Naive thymus-derived CD4-positive, alpha-beta T cell (primary cell): ENCODE measurements around the gene TAAR5. TPM values are rescaled to one million over a fixed set of nuclear protein-coding genes. Genes with fewer than 3 reads are reported as not detected.
"Not testable (repeated sequence)": the region's sequence is repeated elsewhere in the genome, so short reads cannot be mapped to it uniquely, and the experiment has no call there.

Experiments used
- ATAC-seq: fragments of 150-1000 bp; cut with Tn5 transposase; 2 replicates; pipeline ENCODE4 v1.10.0; 2021; ENCODE audit warnings: mild to moderate bottlenecking, moderate library complexity
- CTCF ChIA-PET: fragments of 350-600 bp; sonication (Branson Sonifier 250); formaldehyde crosslinking; loops from one replicate; lab custom pipeline; 2021; ENCODE audit warnings: antibody characterized with exemption; lab: Charles Lee
- POLR2A ChIA-PET: fragments of 350-600 bp; sonication (Branson Sonifier 250); formaldehyde crosslinking; loops from one replicate; lab custom pipeline; 2021; ENCODE audit warnings: antibody characterized with exemption, inconsistent platforms; lab: Charles Lee
- DNase-seq, 9 donors: peaks; one replicate each; pipeline versions ENCODE4 v3.0.0 to v3.0.0-alpha.2; 2020 to 2022; ENCODE audit warnings: mixed read lengths in 1 of 9
- H3K27ac ChIP-seq: one replicate; pipeline ENCODE4 v1.7.0; 2013; ENCODE audit warnings: mild to moderate bottlenecking, low read depth, low read length, moderate library complexity
- H3K27me3 ChIP-seq, 2 donors: one replicate each; pipeline ENCODE4 v1.7.0; 2013; ENCODE audit warnings: low read length in 2 of 2, mild to moderate bottlenecking in 2 of 2, moderate library complexity in 2 of 2; ENCODE audit not compliant: control insufficient read depth in 2 of 2, insufficient read depth in 2 of 2
- H3K36me3 ChIP-seq, 3 experiments: 1 replicate in 2 of 3; 2 replicates in 1 of 3; pipeline ENCODE4 v1.7.0; 2013; ENCODE audit warnings: low read length in 3 of 3, mild to moderate bottlenecking in 3 of 3, moderate library complexity in 1 of 3; ENCODE audit not compliant: insufficient read depth in 3 of 3, control insufficient read depth in 2 of 3
- H3K4me1 ChIP-seq, 2 donors: one replicate each; pipeline ENCODE4 v1.7.0; 2013; ENCODE audit warnings: low read length in 2 of 2, mild to moderate bottlenecking in 2 of 2, moderate library complexity in 1 of 2; ENCODE audit not compliant: control insufficient read depth in 2 of 2, insufficient read depth in 2 of 2
- H3K4me3 ChIP-seq: 2 replicates; pipeline ENCODE4 v1.7.0; 2013; ENCODE audit warnings: mild to moderate bottlenecking, low read length
- H3K9me3 ChIP-seq, 3 experiments: 1 replicate in 2 of 3; 2 replicates in 1 of 3; pipeline ENCODE4 v1.7.0; 2013; ENCODE audit warnings: low read length in 3 of 3; ENCODE audit not compliant: control insufficient read depth in 2 of 3
- H3K27ac Mint-ChIP-seq, 9 donors: one replicate each; pipeline ENCODE4 v1.8.0; 2020 to 2022; ENCODE audit warnings: mixed read lengths in 9 of 9, mild to moderate bottlenecking in 8 of 9, moderate library complexity in 5 of 9, inconsistent platforms in 2 of 9
- H3K27me3 Mint-ChIP-seq, 5 donors: one replicate each; pipeline ENCODE4 v1.8.0; 2021 to 2022; ENCODE audit warnings: mixed read lengths in 5 of 5, mild to moderate bottlenecking in 1 of 5
- H3K36me3 Mint-ChIP-seq, 5 donors: one replicate each; pipeline ENCODE4 v1.8.0; 2020 to 2022; ENCODE audit warnings: mixed read lengths in 5 of 5, mild to moderate bottlenecking in 3 of 5, inconsistent platforms in 1 of 5
- H3K4me1 Mint-ChIP-seq, 7 donors: one replicate each; pipeline ENCODE4 v1.8.0; 2020 to 2022; ENCODE audit warnings: mixed read lengths in 7 of 7, mild to moderate bottlenecking in 3 of 7, inconsistent platforms in 1 of 7
- H3K4me3 Mint-ChIP-seq, 10 donors: one replicate each; pipeline ENCODE4 v1.8.0; 2020 to 2022; ENCODE audit warnings: mild to moderate bottlenecking in 10 of 10, mixed read lengths in 10 of 10, moderate library complexity in 6 of 10, inconsistent platforms in 2 of 10
- H3K9me3 Mint-ChIP-seq, 11 donors: one replicate each; pipeline ENCODE4 v1.8.0; 2020 to 2022; ENCODE audit warnings: mixed read lengths in 11 of 11, mild to moderate bottlenecking in 4 of 11, inconsistent platforms in 1 of 11, moderate library complexity in 1 of 11
- intact Hi-C, 2 donors: fragments of 100-400 bp; cut with micrococcal nuclease; formaldehyde crosslinking; loops; one replicate each; pipeline ENCODE4 v1.15.1; 2023
- polyA plus RNA-seq, 2 donors: library from polyadenylated mRNA; unstranded; fragments of 300-500 nt; fragmentation: Illumina TruSeq; gene quantifications; one replicate each; pipeline ENCODE4 v1.2.3, GENCODE V29; 2021
- total RNA-seq, 6 experiments: library from RNA in 5 of 6; stranded (reverse) in 5 of 6; gene quantifications; 1 replicate in 5 of 6; 2 replicates in 1 of 6; pipeline ENCODE4 v1.2.3 and lab custom pipeline; 2021 to 2026

Gene TAAR5
- total and polyA plus RNA-seq, 7 experiments from 2014 or later = not detected

DNA sequence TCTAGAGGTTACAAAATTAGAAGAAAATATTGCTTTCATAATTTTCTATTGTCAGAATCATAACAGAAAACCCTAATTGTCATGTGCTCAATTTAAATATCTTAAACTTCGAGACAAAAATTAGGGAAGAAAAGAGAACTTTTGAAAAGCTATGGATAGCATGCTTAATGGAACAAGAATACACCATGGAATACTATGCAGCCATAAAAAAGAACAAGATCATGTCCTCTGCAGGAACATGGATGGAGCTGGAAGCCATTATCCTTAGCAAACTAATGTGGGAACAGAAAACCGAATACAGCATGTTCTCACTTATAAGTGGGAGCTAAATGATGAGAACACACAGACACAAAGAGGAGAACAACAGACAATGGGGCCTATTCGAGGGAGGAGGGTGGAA, 29.5 kb downstream of the TAAR5 start:
- intact Hi-C loops, H3K36me3 ChIP-seq, H3K4me3 ChIP-seq, H3K4me1 Mint-ChIP-seq, H3K4me3 Mint-ChIP-seq, POLR2A ChIA-PET, H3K36me3 Mint-ChIP-seq, ATAC-seq, H3K27ac ChIP-seq, H3K27ac Mint-ChIP-seq, H3K9me3 ChIP-seq, H3K9me3 Mint-ChIP-seq, H3K4me1 ChIP-seq, CTCF ChIA-PET, DNase-seq, H3K27me3 ChIP-seq: not testable (repeated sequence)
- peaks cover 21 to 47% (median 28%) of the 10 kb centered on the region in 5 donors for H3K27me3 Mint-ChIP-seq

- Histone ChIP-seq H3K27me3 (peaks cover 0 to under 1% of the 10 kb centered on the region in 2 donors), H3K36me3 (no peaks in the 10 kb centered on the region), H3K4me1 (no peaks in the 10 kb centered on the region), H3K9me3 (no peaks in the 10 kb centered on the region), H3K4me3 (no peak within 1 kb of the TSS), H3K27ac (no peak within 1 kb of the TSS)
- DNase-seq = no peak
- Mint-ChIP-seq H3K4me1 (no peaks in the 10 kb centered on the region), H3K36me3 (no peaks in the 10 kb centered on the region), H3K27ac (no peak within 1 kb of the TSS), H3K4me3 (no peak within 1 kb of the TSS), H3K9me3 (no peaks in the 10 kb centered on the region), H3K27me3 (peaks cover 29 to 35% (median 32%) of the 10 kb centered on the region in 5 donors)
- intact Hi-C loops = no loop called here
- ATAC-seq = no peak
- ChIA-PET POLR2A (no interaction called here), CTCF (interaction anchor here (1.0 kb wide), 1 partner anchor 19 kb away, joined by 5 read pairs; no protein-coding TSS in a partner anchor)
These were observed 37.2 kb downstream of the TAAR5 start, which contains the start of gene TAAR8 for GRCh38 chr6:132552372-132552771. TAAR8 (plus strand) TSS chr6:132552672; CDS start chr6:132552693, 21 bp downstream.

DNA sequence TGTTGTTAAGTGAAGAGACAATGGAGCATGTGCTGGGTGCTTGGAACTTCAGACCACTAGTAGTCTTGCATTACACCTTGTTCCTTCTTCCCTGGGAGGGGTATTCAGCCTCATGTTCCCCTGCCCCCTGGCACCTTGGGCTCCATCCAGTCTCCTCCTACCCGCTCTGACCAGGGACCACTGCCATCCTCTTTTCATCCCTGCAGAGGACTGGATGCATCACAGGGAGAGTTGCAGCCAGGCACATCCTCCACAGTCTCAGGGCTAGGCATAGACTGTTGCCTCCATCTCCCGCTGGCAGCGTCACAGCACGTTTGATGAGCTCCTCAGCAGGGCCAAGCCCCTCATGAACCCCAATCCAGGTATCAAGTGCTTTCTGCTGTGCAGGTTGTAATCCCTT, 38.3 kb downstream of the TAAR5 start:
- Histone ChIP-seq H3K27me3 (no peaks in the 10 kb centered on the region), H3K4me1 (no peaks in the 10 kb centered on the region), H3K4me3 (no peak overlapping the region), H3K27ac (no peak overlapping the region), H3K36me3 (no peaks in the 10 kb centered on the region), H3K9me3 (no peaks in the 10 kb centered on the region)
- ATAC-seq (no peak), DNase-seq (no peak)
- no peaks in the 10 kb centered on the region for H3K9me3 Mint-ChIP-seq
- ChIA-PET CTCF (no interaction called here), POLR2A (no interaction called here)
- H3K36me3 Mint-ChIP-seq = no peaks in the 10 kb centered on the region
- no peak overlapping the region for H3K27ac Mint-ChIP-seq
- no peaks in the 10 kb centered on the region for H3K4me1 Mint-ChIP-seq
- peaks cover 22 to 34% (median 27%) of the 10 kb centered on the region in 5 donors for H3K27me3 Mint-ChIP-seq
- intact Hi-C loops = no loop called here
- no peak overlapping the region for H3K4me3 Mint-ChIP-seq

GRCh38 chr6:132548746-132549463, 40.6 kb downstream of the TAAR5 start:
- POLR2A ChIA-PET = no interaction called here
- DNase-seq = no peak
- Mint-ChIP-seq H3K4me1 (no peaks in the 10 kb centered on the region), H3K4me3 (no peak overlapping the region), H3K27me3 (peaks cover 11 to 28% (median 22%) of the 10 kb centered on the region in 5 donors), H3K9me3 (no peaks in the 10 kb centered on the region), H3K36me3 (no peaks in the 10 kb centered on the region), H3K27ac (no peak overlapping the region)
- H3K27ac ChIP-seq = no peak overlapping the region
- H3K9me3 ChIP-seq = no peaks in the 10 kb centered on the region
- H3K36me3 ChIP-seq = no peaks in the 10 kb centered on the region
- ATAC-seq = no peak
- no peaks in the 10 kb centered on the region for H3K4me1 ChIP-seq
- no peaks in the 10 kb centered on the region for H3K27me3 ChIP-seq
- CTCF ChIA-PET = no interaction called here
- no peak overlapping the region for H3K4me3 ChIP-seq
- intact Hi-C loops = no loop called here

DNA sequence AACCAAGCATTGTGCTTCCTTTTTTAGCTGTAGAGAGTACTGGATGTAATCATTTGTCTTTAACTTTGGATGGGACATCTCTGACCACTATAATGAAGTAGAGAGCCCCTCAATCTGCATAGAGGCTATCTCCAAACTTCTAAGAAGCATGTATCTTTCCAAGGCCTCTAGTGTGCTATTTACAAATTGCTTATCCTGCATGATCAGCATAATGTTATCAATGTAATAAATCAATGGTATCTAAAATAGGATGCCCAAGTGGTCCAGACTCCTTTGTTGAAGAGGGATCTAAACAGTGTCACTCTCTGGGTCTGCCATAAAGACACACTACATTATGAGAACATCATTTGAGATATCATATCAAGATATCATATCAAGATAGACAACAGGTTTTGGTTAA, 44.7 kb downstream of the TAAR5 start:
- H3K27ac ChIP-seq = no peak overlapping the region
- Mint-ChIP-seq H3K4me3 (no peak overlapping the region), H3K9me3 (no peaks in the 10 kb centered on the region), H3K4me1 (no peaks in the 10 kb centered on the region), H3K36me3 (no peaks in the 10 kb centered on the region), H3K27ac (no peak overlapping the region), H3K27me3 (peaks cover 0 to 36% (median 26%) of the 10 kb centered on the region in 5 donors)
- intact Hi-C loops = no loop called here
- no peaks in the 10 kb centered on the region for H3K4me1 ChIP-seq
- DNase-seq = no peak
- H3K36me3 ChIP-seq = no peaks in the 10 kb centered on the region
- ATAC-seq = no peak
- POLR2A ChIA-PET = no interaction called here
- CTCF ChIA-PET = no interaction called here
- H3K27me3 ChIP-seq = no peaks in the 10 kb centered on the region
- no peaks in the 10 kb centered on the region for H3K9me3 ChIP-seq
- no peak overlapping the region for H3K4me3 ChIP-seq

Other genes starting within 250 kb of the TAAR5 start
- not detected for gene MOXD1, start 188.3 kb downstream of the TAAR5 start, total RNA-seq
- not detected for gene MOXD1, start 188.3 kb downstream of the TAAR5 start, polyA plus RNA-seq
- gene STX7, start 76.6 kb downstream of the TAAR5 start, total RNA-seq = 10 to 100 TPM; 14.7 to 43.3 (median 24.0) TPM
- 1 to 10 TPM; 8.6 to 9.5 TPM for gene STX7, start 76.6 kb downstream of the TAAR5 start, polyA plus RNA-seq
- gene TAAR9, start 51.5 kb downstream of the TAAR5 start, total RNA-seq = not detected
- gene TAAR9, start 51.5 kb downstream of the TAAR5 start, polyA plus RNA-seq = not detected
- gene TAAR8, start 37.1 kb downstream of the TAAR5 start, total RNA-seq = not detected
- not detected for gene TAAR8, start 37.1 kb downstream of the TAAR5 start, polyA plus RNA-seq
- not detected for gene TAAR6, start 19.4 kb downstream of the TAAR5 start, total RNA-seq
- not detected for gene TAAR6, start 19.4 kb downstream of the TAAR5 start, polyA plus RNA-seq
- gene TAAR2, start 34.5 kb upstream of the TAAR5 start, total RNA-seq = not detected
- not detected for gene TAAR2, start 34.5 kb upstream of the TAAR5 start, polyA plus RNA-seq
- gene TAAR1, start 69.4 kb upstream of the TAAR5 start, total RNA-seq = not detected
- gene TAAR1, start 69.4 kb upstream of the TAAR5 start, polyA plus RNA-seq = not detected
- gene VNN1, start 124.3 kb upstream of the TAAR5 start, total RNA-seq = 1 to 10 TPM in 2 of 5 experiments, under 1 TPM in 1, not detected in 2; 0.11 to 8.4 (median 1.1) TPM
- gene VNN1, start 124.3 kb upstream of the TAAR5 start, polyA plus RNA-seq = not detected
- 10 to 100 TPM in 4 of 5 experiments, 1 to 10 TPM in 1; 9.7 to 47.0 (median 32.1) TPM for gene VNN2, start 168.2 kb upstream of the TAAR5 start, total RNA-seq
- 10 to 100 TPM; 43.6 to 52.3 TPM for gene VNN2, start 168.2 kb upstream of the TAAR5 start, polyA plus RNA-seq
- 10 to 100 TPM in 4 of 5 experiments, 1 to 10 TPM in 1; 5.7 to 16.4 (median 11.8) TPM for gene SLC18B1, start 208.9 kb upstream of the TAAR5 start, total RNA-seq
- 10 to 100 TPM; 17.8 to 18.3 TPM for gene SLC18B1, start 208.9 kb upstream of the TAAR5 start, polyA plus RNA-seq
- gene RPS12, start 224.8 kb upstream of the TAAR5 start, total RNA-seq = 1,000 to 10,000 TPM; 1,361 to 2,870 (median 2,682) TPM
- 1,000 to 10,000 TPM; 2,662 to 3,656 TPM for gene RPS12, start 224.8 kb upstream of the TAAR5 start, polyA plus RNA-seq